ENCODE measurements around the gene VEZF1.
"Not testable (repeated sequence)": the region's sequence is repeated elsewhere in the genome, so short reads cannot be mapped to it uniquely, and the experiment has no call there.

The VEZF1 gene

DNA sequence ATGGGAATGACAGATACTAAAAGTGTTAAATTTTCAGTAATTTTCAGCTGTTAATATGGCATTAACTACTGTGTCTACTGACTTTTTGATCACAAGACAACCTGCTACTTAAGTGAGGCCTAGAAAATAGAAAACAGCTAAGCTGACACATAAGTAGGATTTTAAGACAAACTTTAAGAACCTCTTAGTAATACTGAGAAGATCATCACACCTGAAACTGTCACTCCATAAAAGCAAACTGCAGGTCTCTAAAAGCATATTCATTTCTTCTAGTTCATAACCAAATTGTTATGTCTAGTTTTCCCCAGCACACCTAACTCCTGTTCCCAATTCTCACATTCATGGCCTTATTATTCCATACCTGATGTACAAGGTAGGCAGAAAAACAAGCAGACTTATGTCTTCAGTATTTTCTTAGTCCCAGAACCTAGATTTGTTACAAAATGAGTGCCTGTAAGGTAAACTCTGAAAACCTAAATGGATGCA is 11.0 kb upstream of the VEZF1 start:
- DNase-seq, result no peak

DNA sequence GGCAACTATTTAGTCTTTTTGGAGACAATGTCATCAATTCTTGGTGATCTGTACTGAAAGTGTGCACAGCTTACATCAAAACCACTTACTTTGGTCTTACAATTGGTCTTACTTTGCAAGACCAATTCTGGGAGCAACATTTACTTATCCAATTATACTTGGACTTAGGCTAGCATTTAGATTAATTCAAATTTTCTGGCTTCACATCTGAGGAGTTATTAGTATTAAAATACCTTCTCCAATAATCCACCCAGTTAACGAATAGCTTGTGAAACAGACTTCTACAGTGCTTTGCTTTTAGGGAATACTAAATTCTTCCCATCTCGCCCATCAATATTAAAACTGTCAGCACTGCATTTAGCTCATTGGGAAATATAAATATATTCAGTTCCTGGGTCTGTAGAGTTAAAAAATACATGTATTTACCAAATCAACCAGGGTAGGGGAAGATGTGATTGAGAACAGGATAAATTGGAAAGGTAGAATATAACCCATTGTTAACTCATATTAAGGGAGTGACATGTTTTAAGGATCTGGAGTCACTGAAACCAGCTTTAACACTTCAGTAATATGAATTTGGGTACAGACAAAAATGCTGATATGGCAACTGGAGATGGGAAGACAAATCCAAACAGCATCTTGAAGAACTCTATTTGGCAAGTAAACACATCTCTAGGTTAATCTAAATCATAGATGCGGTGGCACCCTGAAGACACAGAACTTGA is 9.2 kb upstream of the VEZF1 start:
- DNase-seq, result no peak

DNA sequence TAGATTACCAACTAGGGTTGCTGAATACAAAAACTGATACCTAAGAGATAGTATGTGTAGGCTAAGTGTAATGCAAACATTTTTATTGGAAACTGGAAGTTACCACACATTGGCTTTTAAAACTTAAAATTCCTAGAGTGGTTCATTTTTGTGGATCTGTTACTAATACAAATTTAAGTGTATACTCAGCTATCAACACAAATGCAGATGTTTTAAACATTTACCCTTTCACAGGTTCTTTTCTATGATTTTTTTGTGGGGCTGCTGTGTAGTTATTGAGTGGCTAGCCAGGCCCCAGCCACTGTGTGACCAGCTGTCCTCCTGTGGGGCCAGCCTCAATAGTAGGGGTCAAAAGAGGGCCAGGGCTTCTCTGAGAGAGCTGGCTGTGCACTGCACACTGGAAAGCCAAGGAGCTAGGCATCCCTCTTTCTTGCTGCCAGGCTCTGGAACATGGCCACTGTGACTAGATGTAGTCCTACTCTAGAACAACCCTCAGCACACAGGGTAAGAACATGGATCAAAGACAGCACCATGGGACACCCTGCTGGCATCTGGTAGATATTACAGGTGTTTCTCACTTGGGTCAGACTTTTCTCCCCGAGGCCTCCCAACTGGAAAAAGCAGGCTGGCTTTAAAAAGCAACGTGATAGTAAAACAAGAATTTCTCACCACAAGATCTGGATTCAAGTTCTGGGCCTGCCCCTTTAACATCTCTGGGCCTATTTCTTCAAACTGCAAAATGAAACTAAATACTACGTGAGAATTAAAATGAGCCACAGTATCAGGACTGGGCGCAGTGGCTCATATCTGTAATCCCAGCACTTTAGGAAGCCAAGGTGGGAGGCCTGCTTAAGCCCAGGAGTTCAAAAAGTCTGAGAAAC is 7.3 kb upstream of the VEZF1 start:
- no peak for DNase-seq

DNA sequence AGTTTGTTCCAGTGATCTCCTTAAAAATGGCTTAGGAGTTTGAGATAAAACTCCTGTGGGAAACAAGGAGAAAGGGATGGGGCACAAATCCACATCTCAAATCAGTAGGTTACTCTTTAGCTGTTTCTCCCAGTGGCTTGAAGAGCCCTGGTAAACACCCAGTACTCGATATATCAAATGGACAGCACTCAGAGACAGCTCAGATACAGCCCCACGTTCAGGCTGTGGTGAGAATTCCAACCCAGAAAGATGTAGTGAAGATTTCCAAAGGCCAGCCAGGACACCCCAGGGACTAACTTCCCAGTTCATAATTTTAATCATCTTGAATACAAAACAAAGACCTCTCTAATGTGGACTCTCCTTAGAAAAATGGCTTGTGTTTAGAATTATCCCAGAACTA is 6.4 kb upstream of the VEZF1 start:
- no peak for DNase-seq

DNA sequence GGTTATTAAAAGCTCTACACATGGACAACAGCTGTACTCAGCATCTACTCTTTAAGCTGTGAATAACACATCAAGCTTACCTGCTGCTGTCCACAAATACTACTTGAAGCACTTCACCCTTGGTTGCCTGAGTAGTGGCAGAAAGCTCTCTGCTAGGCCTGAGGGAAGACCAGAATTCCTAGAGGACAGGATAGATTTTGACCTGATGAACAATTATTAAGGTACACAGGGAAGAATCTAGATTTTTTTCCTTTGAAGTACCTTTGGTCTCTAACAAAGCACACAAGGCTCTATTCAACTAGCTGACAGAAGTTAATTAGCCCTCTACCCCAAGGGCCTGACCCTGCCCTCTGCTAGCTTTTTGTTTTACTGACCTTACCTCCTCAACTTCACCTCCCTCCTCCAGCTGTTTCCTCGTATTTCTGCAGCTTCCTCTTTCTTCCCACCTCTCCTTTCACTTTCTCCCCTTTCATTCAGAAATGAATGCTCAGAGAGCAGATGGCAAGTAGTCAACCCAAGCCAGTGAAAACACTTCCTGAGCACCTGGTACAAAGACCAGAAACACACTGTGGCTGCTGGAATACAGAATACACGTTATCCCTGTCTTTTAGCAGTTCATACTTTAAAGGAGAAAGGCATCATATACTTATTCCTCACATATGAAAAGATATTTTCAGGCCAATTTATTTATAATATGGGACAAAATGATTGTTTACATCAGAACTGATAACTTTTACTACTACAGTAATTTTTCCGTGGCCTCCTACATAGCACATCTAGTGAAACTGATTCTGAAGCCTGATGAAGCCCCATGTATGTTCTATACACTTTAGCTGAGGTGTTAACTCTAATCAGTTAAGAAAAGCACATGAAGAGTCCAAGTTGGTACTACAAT is 5.7 kb upstream of the VEZF1 start:
- DNase-seq, result no peak

- DNase-seq, result no peak
Observed at GRCh38 chr17:57991537-57991936, 3.5 kb upstream of the VEZF1 start.

DNA sequence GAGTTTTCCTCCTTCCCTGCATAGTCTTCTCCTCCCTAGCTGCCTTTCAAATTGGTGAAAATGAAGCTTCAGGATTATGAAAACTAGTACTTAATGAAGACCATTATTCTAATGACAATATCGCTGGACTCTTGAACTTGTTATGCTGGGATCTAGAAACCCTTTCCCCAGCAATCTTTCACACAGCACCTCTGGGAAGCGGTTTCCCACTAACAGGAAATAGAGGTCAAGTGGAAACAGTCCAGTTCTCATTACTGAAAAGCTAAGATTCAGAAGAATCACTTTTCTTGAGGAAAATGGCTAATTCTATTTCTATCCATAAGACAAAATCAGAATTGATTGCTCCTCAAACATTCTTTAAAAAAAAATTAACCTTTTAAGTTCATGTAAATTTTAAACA is 2.0 kb upstream of the VEZF1 start:
- no peak for DNase-seq

DNA sequence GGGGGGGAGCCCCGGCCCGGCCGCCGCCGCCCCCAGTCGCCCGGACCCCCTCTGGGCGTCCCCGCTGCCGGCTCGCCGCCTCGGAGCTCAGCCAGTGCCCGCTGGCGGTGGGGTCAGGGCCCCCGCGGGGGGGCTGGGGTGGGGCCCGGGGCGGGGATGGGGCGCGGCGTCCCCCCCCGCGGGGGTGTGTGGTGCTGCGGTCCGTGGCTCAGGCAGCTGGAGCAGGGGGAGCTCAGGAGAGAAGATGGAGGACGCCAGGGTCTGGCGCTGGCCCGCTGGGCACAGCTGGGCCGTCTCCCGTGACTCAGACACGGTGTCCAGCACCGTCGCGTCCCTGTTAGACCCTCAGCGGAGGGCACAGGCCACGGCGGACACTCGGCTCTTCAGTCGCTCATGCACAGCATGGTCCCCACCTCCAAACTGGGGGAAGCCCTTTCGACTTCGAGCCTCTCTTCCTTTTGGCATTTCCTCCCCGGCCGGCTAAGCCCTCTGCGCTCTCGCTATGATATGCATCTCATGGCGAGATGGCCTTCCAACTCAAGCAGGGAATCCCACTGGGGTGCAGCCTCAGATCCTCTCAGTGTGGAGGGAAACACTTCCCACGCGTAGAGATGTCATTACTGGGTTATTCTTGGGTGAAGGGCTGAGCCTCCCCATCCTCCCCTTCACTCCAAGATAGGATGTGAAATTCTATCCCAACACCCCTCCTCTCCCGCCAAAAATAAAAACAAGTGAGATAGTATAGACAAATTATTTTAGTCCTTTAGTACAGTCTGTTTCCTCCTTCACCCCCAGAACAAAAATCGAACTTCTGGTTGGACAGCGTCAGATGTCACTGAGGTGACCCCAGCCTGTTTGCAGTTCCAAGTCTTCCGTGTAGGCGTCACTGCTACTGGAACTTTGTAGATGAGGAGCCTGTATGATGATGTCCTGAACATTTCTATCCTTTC is 522 bp upstream of the VEZF1 start:
- DNase-seq, result no peak

DNA sequence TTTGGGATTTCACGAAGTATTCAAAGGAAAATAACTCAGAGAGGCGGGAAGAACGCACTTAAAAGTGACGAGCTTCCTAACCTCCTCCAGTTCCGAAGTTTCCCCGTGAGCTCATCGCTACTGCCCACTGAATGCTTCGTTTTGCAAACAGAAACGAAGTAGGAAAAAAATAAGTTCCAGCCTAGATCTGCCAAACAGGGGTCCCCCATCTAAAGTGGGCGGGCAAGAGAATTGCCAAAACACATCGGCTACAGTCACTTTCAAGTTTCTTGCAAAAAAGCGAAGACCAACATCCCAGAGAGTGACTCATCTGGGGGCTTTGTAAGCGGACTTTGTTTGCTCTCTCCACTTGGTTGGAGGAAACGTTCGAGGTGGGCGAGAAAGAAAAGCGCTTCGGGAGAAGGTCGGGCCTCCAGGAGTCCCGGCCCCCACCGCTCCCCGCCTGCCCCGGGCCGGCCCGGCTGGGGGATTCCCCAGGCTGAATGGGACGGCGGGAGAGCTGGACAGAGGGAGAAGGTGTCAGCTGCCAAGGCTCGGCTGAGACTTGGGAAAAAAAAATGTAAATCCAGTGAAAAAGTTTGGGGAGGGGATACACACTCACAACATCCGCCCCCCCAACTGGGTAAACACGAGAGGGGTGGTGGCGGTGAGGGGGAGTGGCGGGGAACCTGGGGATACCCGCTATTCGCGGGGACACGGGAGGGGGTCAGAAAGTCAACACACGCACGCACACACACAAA is 1.0 kb downstream of the VEZF1 start:
- no peak for DNase-seq

- no peak for DNase-seq
Observed at GRCh38 chr17:57985675-57985974, 2.4 kb downstream of the VEZF1 start.

GRCh38 chr17:57984936-57985674 is 2.9 kb downstream of the VEZF1 start:
- DNase-seq, result no peak

GRCh38 chr17:57984261-57984890 is 3.7 kb downstream of the VEZF1 start:
- DNase-seq, result no peak

DNA sequence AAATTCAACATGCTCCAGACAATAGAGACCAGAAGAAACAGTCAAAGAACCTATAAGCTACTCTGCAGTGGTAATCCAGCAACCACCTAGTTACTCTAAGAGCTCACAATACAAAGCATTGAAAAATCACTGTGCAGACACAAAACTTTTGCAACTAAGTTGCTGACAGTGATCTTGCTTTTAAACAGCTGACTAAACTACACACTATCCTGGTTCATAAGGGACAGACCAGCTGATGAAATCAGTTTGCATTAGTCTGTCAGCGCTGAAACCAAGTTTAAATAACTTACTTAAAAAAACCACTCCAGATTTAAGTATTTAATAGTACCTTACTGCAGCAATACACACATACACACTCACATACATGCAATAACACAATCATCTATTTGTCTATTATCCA is 4.6 kb downstream of the VEZF1 start:
- no peak for DNase-seq

DNA sequence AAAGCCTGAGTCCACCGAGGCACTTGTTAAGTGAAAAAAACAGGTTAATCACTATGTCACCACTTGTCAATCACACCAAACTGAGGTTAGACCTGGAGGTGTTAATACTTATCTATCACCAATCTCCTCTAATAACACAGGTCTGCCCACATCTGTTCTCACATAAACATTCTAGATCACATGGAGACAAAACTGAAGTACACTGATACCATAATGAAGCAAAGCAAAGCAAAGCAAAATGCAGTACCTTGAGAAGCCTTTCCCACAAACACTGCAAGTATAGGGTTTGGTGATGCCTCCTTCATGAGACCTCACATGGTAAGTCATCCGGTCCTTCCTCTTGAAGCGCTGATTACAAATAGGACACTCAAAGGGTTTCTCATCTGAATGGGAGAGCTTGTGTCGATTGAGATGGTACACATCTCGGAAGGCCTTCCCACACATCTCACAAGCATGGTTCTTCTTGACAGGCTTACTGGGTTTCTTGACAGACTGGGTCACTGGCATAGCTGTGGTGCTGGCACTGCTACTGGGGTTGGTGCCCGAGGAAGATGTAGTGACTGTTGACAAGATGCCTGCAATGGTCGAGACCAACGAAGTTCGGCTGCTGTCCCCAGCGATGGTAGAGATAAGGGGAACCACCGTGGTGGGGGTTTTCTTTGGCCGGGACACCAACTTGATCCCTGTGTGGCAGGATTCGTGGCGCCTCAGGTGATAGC is 5.4 kb downstream of the VEZF1 start:
- DNase-seq, result no peak

- no peak for DNase-seq
Observed at GRCh38 chr17:57980522-57980921, 7.5 kb downstream of the VEZF1 start.

GRCh38 chr17:57979076-57979475 is 9.0 kb downstream of the VEZF1 start:
- DNase-seq, result no peak

GRCh38 chr17:57976594-57976993 is 11.5 kb downstream of the VEZF1 start:
- no peak for DNase-seq

DNA sequence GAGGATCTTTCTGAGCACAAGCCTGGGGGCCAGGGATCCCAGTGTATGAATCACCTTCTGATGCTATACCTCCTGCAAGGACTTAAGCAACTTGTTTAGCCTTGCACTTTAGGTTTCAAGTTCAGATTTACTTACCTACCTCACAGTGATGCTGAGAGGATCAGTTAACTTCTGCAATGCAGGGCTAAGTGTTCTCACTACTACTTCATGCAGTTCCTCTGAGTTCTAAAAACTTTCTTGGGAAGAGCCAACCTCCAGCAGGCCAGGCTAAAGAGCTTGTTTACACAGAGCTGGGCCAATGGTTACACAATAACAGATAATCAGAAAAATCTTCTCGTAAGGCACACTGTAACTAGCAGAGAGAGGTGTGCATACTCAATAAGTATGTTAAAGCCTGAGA is 13.0 kb downstream of the VEZF1 start:
- no peak for DNase-seq

- not testable (repeated sequence) for DNase-seq
Observed at GRCh38 chr17:57974053-57974824, 13.8 kb downstream of the VEZF1 start.
